Osteoblast (primary cell): ENCODE results near the gene CBY2. TPM values are rescaled to one million over a fixed set of nuclear protein-coding genes. Genes with fewer than 3 reads are reported as not detected.

ENCODE experiments used
- DNase-seq: peaks from one replicate; pipeline ENCODE4 v3.0.0; 2011; ENCODE audit warnings: low spot score, mixed read lengths; ENCODE audit not compliant: insufficient read length; ENCODE audit errors: missing footprints
- H2AFZ ChIP-seq: 2 replicates; pipeline ENCODE4 v1.6.0; 2011; ENCODE audit warnings: mild to moderate bottlenecking, low read length
- H3K27ac ChIP-seq: 2 replicates; pipeline ENCODE4 v1.5.1; 2011; ENCODE audit warnings: mild to moderate bottlenecking, low read depth, low read length, moderate library complexity
- H3K27me3 ChIP-seq: 2 replicates; pipeline ENCODE4 v1.6.0; 2012; ENCODE audit warnings: mild to moderate bottlenecking, control low read depth, inconsistent platforms, low read length, moderate library complexity; ENCODE audit not compliant: insufficient read depth
- H3K36me3 ChIP-seq: 2 replicates; pipeline ENCODE4 v1.5.1; 2011; ENCODE audit warnings: mild to moderate bottlenecking, low read length, control low read depth, moderate library complexity; ENCODE audit not compliant: insufficient read depth
- H3K4me1 ChIP-seq: 2 replicates; pipeline ENCODE4 v1.5.1; 2011; ENCODE audit warnings: mild to moderate bottlenecking, low read length, control low read depth, moderate library complexity; ENCODE audit not compliant: insufficient read depth
- H3K4me2 ChIP-seq: 2 replicates; pipeline ENCODE4 v1.6.0; 2011; ENCODE audit warnings: mild to moderate bottlenecking, low read length; ENCODE audit not compliant: insufficient read depth
- H3K4me3 ChIP-seq: fragments of 200-600 bp; sonication (generic); 3 replicates; pipeline ENCODE4 v1.5.1; 2012; ENCODE audit warnings: mild to moderate bottlenecking, low read length, inconsistent platforms; ENCODE audit not compliant: insufficient read depth
- H3K79me2 ChIP-seq: 2 replicates; pipeline ENCODE4 v1.6.0; 2012; ENCODE audit warnings: mild to moderate bottlenecking, low read length, control low read depth, inconsistent platforms; ENCODE audit not compliant: insufficient read depth
- H3K9me3 ChIP-seq: 2 replicates; pipeline ENCODE4 v1.5.1; 2011; ENCODE audit warnings: low read depth, low read length, control low read depth
- H4K20me1 ChIP-seq: 2 replicates; pipeline ENCODE4 v1.6.0; 2012; ENCODE audit warnings: mild to moderate bottlenecking, low read length, control low read depth; ENCODE audit not compliant: insufficient read depth
- total RNA-seq: library from RNA; depleted of rRNA; stranded (reverse); fragments of >200 nt; gene quantifications from 2 replicates; pipeline ENCODE4 v1.2.3, GENCODE V29; 2012
- TF ChIP-seq, protein P1 (sequence below): IDR thresholded peaks from 2 replicates; pipeline ENCODE4 v1.5.1; 2011; ENCODE audit warnings: mild to moderate bottlenecking, low read depth, low read length, moderate library complexity; ENCODE audit errors: extremely low read depth

The CBY2 gene, protein sequence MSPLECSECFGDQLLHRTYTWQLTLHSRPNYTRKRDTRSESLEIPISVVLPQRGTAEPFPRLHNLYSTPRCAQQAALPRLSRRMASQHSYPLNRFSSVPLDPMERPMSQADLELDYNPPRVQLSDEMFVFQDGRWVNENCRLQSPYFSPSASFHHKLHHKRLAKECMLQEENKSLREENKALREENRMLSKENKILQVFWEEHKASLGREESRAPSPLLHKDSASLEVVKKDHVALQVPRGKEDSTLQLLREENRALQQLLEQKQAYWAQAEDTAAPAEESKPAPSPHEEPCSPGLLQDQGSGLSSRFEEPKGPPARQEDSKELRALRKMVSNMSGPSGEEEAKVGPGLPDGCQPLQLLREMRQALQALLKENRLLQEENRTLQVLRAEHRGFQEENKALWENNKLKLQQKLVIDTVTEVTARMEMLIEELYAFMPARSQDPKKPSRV
- total RNA-seq, result not detected in 2 replicates

DNA sequence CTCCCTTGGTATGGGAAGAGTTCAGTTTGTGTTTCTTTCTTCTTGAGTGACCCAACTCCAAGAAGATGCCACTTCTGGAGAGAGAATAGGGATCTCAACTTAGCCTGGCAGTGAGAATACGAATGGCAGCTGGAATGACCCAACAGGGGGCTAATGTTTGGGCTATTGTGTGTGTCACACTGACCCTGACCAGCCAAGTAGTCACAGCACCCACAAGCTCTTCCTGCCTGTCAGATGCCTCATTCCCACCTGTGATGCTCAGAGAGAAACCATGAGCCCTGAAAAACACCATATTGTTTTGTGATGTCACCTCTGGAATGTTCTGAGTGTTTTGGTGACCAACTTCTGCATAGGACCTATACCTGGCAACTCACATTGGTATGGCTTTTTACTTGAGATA lies at the start of gene CBY2:
TSS of gene CBY2 (plus strand) at position 233 of the 400 bp plus-strand sequence. CDS start at position 304, 71 bp downstream.
- no peak for DNase-seq
- H3K27me3 ChIP-seq, result peaks cover 35% of the 10 kb centered on the region
- TF ChIP-seq, protein P1, sequence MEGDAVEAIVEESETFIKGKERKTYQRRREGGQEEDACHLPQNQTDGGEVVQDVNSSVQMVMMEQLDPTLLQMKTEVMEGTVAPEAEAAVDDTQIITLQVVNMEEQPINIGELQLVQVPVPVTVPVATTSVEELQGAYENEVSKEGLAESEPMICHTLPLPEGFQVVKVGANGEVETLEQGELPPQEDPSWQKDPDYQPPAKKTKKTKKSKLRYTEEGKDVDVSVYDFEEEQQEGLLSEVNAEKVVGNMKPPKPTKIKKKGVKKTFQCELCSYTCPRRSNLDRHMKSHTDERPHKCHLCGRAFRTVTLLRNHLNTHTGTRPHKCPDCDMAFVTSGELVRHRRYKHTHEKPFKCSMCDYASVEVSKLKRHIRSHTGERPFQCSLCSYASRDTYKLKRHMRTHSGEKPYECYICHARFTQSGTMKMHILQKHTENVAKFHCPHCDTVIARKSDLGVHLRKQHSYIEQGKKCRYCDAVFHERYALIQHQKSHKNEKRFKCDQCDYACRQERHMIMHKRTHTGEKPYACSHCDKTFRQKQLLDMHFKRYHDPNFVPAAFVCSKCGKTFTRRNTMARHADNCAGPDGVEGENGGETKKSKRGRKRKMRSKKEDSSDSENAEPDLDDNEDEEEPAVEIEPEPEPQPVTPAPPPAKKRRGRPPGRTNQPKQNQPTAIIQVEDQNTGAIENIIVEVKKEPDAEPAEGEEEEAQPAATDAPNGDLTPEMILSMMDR, result no peak
- no peaks in the 10 kb centered on the region for H3K9me3 ChIP-seq
- H3K4me1 ChIP-seq, result no peaks in the 10 kb centered on the region
- H3K4me2 ChIP-seq, result no peak within 1 kb of the TSS
- H4K20me1 ChIP-seq, result no peaks in the 10 kb centered on the region
- H2AFZ ChIP-seq, result no peak within 1 kb of the TSS
- H3K79me2 ChIP-seq, result no peaks in the 10 kb centered on the region
- no peak within 1 kb of the TSS for H3K27ac ChIP-seq
- H3K4me3 ChIP-seq, result no peak within 1 kb of the TSS
- H3K36me3 ChIP-seq, result no peaks in the 10 kb centered on the region

DNA sequence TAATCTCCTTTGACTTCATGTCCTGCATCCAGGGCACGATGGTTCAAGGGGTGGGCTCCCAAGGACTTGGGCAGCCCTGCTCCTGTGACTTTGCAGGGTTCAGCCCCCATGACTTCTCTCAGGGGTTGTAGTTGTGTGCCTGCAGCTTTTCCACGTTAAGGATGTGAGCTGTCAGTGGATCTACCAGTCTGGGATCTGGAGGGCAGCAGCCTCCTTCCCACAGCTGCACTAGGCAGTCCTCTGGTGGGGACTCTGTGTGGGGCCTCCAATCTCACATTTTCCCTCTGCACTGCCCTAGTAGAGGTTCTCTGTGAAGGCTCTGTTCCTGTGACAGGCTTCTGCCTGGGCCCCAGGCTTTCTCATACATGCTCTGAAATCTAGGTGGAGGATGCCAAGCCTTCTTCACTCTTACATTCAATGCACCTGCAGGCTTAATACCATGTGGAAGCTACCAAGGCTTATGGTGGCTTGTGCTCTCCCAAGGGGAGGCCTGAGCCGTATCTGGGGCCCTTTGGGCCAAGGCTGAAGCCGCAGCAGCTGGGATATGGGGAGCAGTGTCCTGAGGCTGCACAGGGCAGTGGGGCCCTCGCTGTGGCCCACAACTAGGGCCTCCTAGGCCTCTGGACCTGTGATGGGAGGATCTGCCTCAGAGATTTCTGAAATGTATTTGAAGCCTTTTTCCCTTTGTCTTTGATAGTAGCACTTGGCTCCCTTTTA lies 47.3 kb upstream of the CBY2 start:
- DNase-seq, result no peak
- Histone ChIP-seq H3K79me2 (no peaks in the 10 kb centered on the region), H2AFZ (no peak overlapping the region), H3K4me1 (peaks cover 18% of the 10 kb centered on the region), H3K4me3 (no peak overlapping the region), H4K20me1 (no peaks in the 10 kb centered on the region), H3K27me3 (peaks cover 3% of the 10 kb centered on the region), H3K9me3 (peaks cover 7% of the 10 kb centered on the region), H3K4me2 (no peak overlapping the region), H3K36me3 (no peaks in the 10 kb centered on the region), H3K27ac (no peak overlapping the region)
- TF ChIP-seq, protein P1, result no peak

DNA sequence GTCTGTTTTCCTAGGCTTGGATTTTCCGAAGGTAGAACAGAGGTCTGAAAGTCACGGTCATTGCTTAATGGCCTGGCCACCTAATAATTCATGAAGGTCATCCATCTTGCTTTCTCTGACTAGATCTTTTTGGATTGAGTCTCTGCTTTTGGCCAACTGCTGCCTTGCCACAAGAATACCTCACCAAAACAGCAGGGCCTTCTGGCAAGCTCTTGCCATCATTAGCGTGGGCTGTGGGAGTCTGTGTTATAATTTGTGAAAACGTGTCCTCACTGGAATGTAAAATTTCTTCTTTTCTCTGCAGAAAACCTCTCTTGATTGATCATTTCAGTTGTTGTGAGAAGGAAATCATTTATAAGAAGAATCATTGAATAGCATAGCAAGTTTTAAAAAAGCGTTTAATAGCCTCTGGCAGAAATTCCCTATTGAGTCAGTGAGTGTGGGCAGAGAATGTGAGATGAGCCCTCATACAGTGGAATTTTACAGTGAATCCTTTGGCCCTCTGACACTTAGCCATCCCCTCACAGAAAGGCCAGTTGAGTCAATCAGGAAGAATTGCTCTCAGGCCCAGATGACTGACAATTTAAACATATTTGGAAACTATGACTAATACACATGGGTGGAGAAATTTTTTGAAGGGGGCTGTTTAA lies 43.4 kb upstream of the CBY2 start:
- Histone ChIP-seq H3K4me2 (peak overlapping the region; percentile 57), H4K20me1 (no peaks in the 10 kb centered on the region)

More for the DNA sequence above, 43.4 kb upstream of the CBY2 start:
- Histone ChIP-seq H3K79me2 (no peaks in the 10 kb centered on the region), H3K36me3 (no peaks in the 10 kb centered on the region), H3K9me3 (peaks cover 7% of the 10 kb centered on the region), H2AFZ (peak overlapping the region; percentile 30), H3K4me3 (peak overlapping the region; percentile 12), H3K27ac (peak overlapping the region; percentile 68), H3K27me3 (no peaks in the 10 kb centered on the region), H3K4me1 (peaks cover 18% of the 10 kb centered on the region)
- TF ChIP-seq, protein P1, result no peak
- DNase-seq, result peak; percentile 17
